CD4-positive, alpha-beta memory T cell (primary cell): ENCODE data around the gene EXOC6B. TPM values are rescaled to one million over a fixed set of nuclear protein-coding genes. Genes with fewer than 3 reads are reported as not detected.

Experiments
- CTCF ChIA-PET: fragments of 350-600 bp; sonication (Branson Sonifier 250); formaldehyde crosslinking; loops from one replicate; lab custom pipeline; 2021; ENCODE audit warnings: inconsistent platforms; ENCODE audit not compliant: partially characterized antibody; lab: Charles Lee
- POLR2A ChIA-PET: fragments of 350-600 bp; sonication (Branson Sonifier 250); formaldehyde crosslinking; loops from one replicate; lab custom pipeline; 2021; ENCODE audit not compliant: partially characterized antibody; lab: Charles Lee
- DNase-seq, 5 donors: peaks; one replicate each; pipeline versions ENCODE4 v3.0.0 to v3.0.0-alpha.2; 2020 to 2022; ENCODE audit warnings: mixed read lengths in 1 of 5
- H3K27ac ChIP-seq: one replicate; pipeline ENCODE4 v1.7.0; 2013; ENCODE audit warnings: low read depth, low read length
- H3K27me3 ChIP-seq: 2 replicates; pipeline ENCODE4 v1.7.0; 2013; ENCODE audit warnings: mild to moderate bottlenecking, low read length, moderate library complexity; ENCODE audit not compliant: insufficient read depth
- H3K36me3 ChIP-seq: 2 replicates; pipeline ENCODE4 v1.7.0; 2013; ENCODE audit warnings: mild to moderate bottlenecking, low read length, moderate library complexity; ENCODE audit not compliant: insufficient read depth
- H3K4me1 ChIP-seq: 2 replicates; pipeline ENCODE4 v1.7.0; 2013; ENCODE audit warnings: mild to moderate bottlenecking, low read length, moderate library complexity; ENCODE audit not compliant: insufficient read depth
- H3K4me3 ChIP-seq, 2 donors: one replicate each; pipeline ENCODE4 v1.7.0; 2013; ENCODE audit warnings: low read length in 2 of 2, mild to moderate bottlenecking in 1 of 2
- H3K9me3 ChIP-seq, 2 donors: one replicate each; pipeline ENCODE4 v1.7.0; 2013; ENCODE audit warnings: low read length in 2 of 2, control low read depth in 1 of 2; ENCODE audit not compliant: control insufficient read depth in 1 of 2
- H3K27ac Mint-ChIP-seq, 7 donors: one replicate each; pipeline ENCODE4 v1.8.0; 2020 to 2021; ENCODE audit warnings: mixed read lengths in 7 of 7, mild to moderate bottlenecking in 6 of 7, inconsistent platforms in 3 of 7, moderate library complexity in 3 of 7
- H3K27me3 Mint-ChIP-seq, 2 donors: one replicate each; pipeline ENCODE4 v1.8.0; 2020 to 2021; ENCODE audit warnings: mixed read lengths in 2 of 2
- H3K36me3 Mint-ChIP-seq, 2 donors: one replicate each; pipeline ENCODE4 v1.8.0; 2020 to 2021; ENCODE audit warnings: mixed read lengths in 2 of 2, inconsistent platforms in 1 of 2, mild to moderate bottlenecking in 1 of 2
- H3K4me1 Mint-ChIP-seq, 4 donors: one replicate each; pipeline ENCODE4 v1.8.0; 2020 to 2021; ENCODE audit warnings: mixed read lengths in 4 of 4, mild to moderate bottlenecking in 1 of 4
- H3K4me3 Mint-ChIP-seq, 8 donors: one replicate each; pipeline ENCODE4 v1.8.0; 2020 to 2021; ENCODE audit warnings: mixed read lengths in 8 of 8, mild to moderate bottlenecking in 7 of 8, moderate library complexity in 6 of 8, inconsistent platforms in 3 of 8
- H3K9me3 Mint-ChIP-seq, 8 donors: one replicate each; pipeline ENCODE4 v1.8.0; 2020 to 2021; ENCODE audit warnings: mixed read lengths in 8 of 8, mild to moderate bottlenecking in 5 of 8, inconsistent platforms in 3 of 8, moderate library complexity in 1 of 8
- intact Hi-C: fragments of 100-400 bp; cut with micrococcal nuclease; formaldehyde crosslinking; loops from one replicate; pipeline ENCODE4 v1.15.1; 2023
- polyA plus RNA-seq, 2 donors: library from polyadenylated mRNA; unstranded; fragments of 300-500 nt; fragmentation: Illumina TruSeq; gene quantifications; one replicate each; pipeline ENCODE4 v1.2.3, GENCODE V29; 2021
- total RNA-seq, 2 experiments: library from RNA; stranded (reverse); gene quantifications; one replicate each; pipeline ENCODE4 v1.2.3, GENCODE V29; 2021

Gene EXOC6B
- total and polyA plus RNA-seq, 4 experiments from 2014 or later, result 1.3 to 19.8 (median 10.7) TPM

DNA sequence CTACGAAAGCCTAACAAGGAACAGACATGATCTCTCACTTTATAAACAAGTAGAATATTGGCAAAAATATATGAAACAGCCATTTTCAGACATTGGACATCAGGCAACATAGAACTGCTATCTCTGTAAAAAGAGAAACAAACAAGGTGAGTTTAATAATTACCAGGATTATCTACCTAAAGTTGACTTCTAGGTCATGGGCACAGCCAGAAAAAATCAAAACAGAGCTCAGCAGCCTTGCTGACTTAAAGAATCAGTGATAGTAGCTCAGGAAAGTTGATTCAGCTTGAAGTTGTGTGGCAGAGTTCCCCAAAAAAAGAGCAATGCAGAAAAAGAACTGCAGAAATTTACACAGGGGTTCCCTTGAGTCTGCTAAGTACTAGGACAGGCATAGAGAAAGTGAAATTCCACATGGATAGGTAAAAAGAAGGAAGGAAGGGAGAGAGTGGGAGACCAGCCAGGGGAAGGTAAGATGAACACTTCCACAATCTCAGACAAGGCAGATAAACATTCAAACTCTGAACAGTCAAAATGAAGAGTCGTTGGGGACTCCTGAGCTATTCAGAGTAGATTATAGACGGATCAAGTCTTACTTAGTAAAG lies 102.0 kb downstream of the EXOC6B start:
- no peaks in the 10 kb centered on the region for H3K27me3 Mint-ChIP-seq
- no peak overlapping the region for H3K27ac Mint-ChIP-seq
- Histone ChIP-seq H3K36me3 (no peaks in the 10 kb centered on the region), H3K4me3 (no peak overlapping the region), H3K27ac (no peak overlapping the region), H3K9me3 (no peaks in the 10 kb centered on the region), H3K4me1 (no peaks in the 10 kb centered on the region), H3K27me3 (no peaks in the 10 kb centered on the region)
- H3K9me3 Mint-ChIP-seq, result no peaks in the 10 kb centered on the region
- intact Hi-C loops, result no loop called here
- peaks cover 0 to 11% of the 10 kb centered on the region in 2 donors for H3K36me3 Mint-ChIP-seq
- ChIA-PET CTCF (no interaction called here), POLR2A (no interaction called here)
- H3K4me3 Mint-ChIP-seq, result no peak overlapping the region
- no peak for DNase-seq
- H3K4me1 Mint-ChIP-seq, result peaks cover 0 to 1% (median 0%) of the 10 kb centered on the region in 4 donors

GRCh38 chr2:72722492-72723070 lies 103.3 kb downstream of the EXOC6B start:
- no peaks in the 10 kb centered on the region for H3K27me3 Mint-ChIP-seq
- Histone ChIP-seq H3K9me3 (no peaks in the 10 kb centered on the region), H3K36me3 (no peaks in the 10 kb centered on the region), H3K27ac (no peak overlapping the region), H3K4me3 (no peak overlapping the region), H3K4me1 (no peaks in the 10 kb centered on the region), H3K27me3 (no peaks in the 10 kb centered on the region)
- H3K27ac Mint-ChIP-seq, result no peak overlapping the region
- no peak for DNase-seq
- POLR2A ChIA-PET, result no interaction called here
- intact Hi-C loops, result no loop called here
- no peaks in the 10 kb centered on the region for H3K9me3 Mint-ChIP-seq
- H3K4me1 Mint-ChIP-seq, result peaks cover 0 to 1% (median 0%) of the 10 kb centered on the region in 4 donors
- peaks cover 3 to 17% of the 10 kb centered on the region in 2 donors for H3K36me3 Mint-ChIP-seq
- no peak overlapping the region for H3K4me3 Mint-ChIP-seq
- CTCF ChIA-PET, result interaction anchor here (0.7 kb wide), 1 partner anchor 55 kb away, joined by 3 read pairs; no protein-coding TSS in a partner anchor

GRCh38 chr2:72719416-72719815 lies 106.4 kb downstream of the EXOC6B start:
- H3K9me3 ChIP-seq, result no peaks in the 10 kb centered on the region
- intact Hi-C loops, result no loop called here
- no peaks in the 10 kb centered on the region for H3K27me3 ChIP-seq
- Mint-ChIP-seq H3K9me3 (no peaks in the 10 kb centered on the region), H3K27me3 (no peaks in the 10 kb centered on the region), H3K36me3 (peaks cover 21 to 34% of the 10 kb centered on the region in 2 donors), H3K4me1 (peaks cover 0 to 2% (median 0%) of the 10 kb centered on the region in 4 donors), H3K4me3 (no peak overlapping the region), H3K27ac (no peak overlapping the region)
- no peak overlapping the region for H3K27ac ChIP-seq
- H3K36me3 ChIP-seq, result no peaks in the 10 kb centered on the region
- POLR2A ChIA-PET, result no interaction called here
- H3K4me3 ChIP-seq, result no peak overlapping the region
- no peak for DNase-seq
- CTCF ChIA-PET, result no interaction called here
- H3K4me1 ChIP-seq, result no peaks in the 10 kb centered on the region

DNA sequence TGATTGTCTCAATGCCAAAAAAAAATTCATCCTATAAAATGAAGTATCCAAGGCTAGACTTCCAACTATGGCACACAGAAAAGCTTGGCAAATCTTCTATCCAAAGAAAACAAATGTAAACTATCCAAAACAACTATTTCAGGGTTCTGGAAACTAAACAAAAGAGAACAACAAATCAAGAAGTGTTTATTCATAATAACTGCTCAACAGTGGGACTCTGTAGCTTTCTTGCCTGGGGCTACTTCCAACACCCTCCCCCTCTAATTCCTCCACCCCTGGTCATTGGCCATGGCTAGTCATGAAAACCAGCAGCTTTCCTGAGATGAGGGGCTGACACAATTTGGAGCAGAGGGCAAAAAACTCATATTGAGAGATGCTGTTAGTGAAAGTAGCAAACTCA lies 107.0 kb downstream of the EXOC6B start:
- no peaks in the 10 kb centered on the region for H3K36me3 ChIP-seq
- no peaks in the 10 kb centered on the region for H3K27me3 ChIP-seq
- Mint-ChIP-seq H3K4me3 (no peak overlapping the region), H3K4me1 (peaks cover 0 to 2% (median 0%) of the 10 kb centered on the region in 4 donors), H3K36me3 (peaks cover 26 to 40% of the 10 kb centered on the region in 2 donors), H3K27ac (no peak overlapping the region), H3K27me3 (no peaks in the 10 kb centered on the region), H3K9me3 (no peaks in the 10 kb centered on the region)
- H3K4me3 ChIP-seq, result no peak overlapping the region
- intact Hi-C loops, result no loop called here
- no peak overlapping the region for H3K27ac ChIP-seq
- DNase-seq, result no peak
- no peaks in the 10 kb centered on the region for H3K4me1 ChIP-seq
- H3K9me3 ChIP-seq, result no peaks in the 10 kb centered on the region
- ChIA-PET CTCF (no interaction called here), POLR2A (no interaction called here)

- Histone ChIP-seq H3K4me3 (no peak overlapping the region), H3K9me3 (no peaks in the 10 kb centered on the region), H3K36me3 (no peaks in the 10 kb centered on the region), H3K27me3 (no peaks in the 10 kb centered on the region), H3K27ac (no peak overlapping the region), H3K4me1 (no peaks in the 10 kb centered on the region)
- ChIA-PET POLR2A (no interaction called here), CTCF (no interaction called here)
- no peak for DNase-seq
- no peaks in the 10 kb centered on the region for H3K27me3 Mint-ChIP-seq
- H3K4me3 Mint-ChIP-seq, result no peak overlapping the region
- intact Hi-C loops, result no loop called here
- peaks cover 36 to 55% of the 10 kb centered on the region in 2 donors for H3K36me3 Mint-ChIP-seq
- H3K27ac Mint-ChIP-seq, result no peak overlapping the region
- no peaks in the 10 kb centered on the region for H3K9me3 Mint-ChIP-seq
- peaks cover 0 to 2% (median 0%) of the 10 kb centered on the region in 4 donors for H3K4me1 Mint-ChIP-seq
Measured at GRCh38 chr2:72716601-72717000, 109.2 kb downstream of the EXOC6B start.

DNA sequence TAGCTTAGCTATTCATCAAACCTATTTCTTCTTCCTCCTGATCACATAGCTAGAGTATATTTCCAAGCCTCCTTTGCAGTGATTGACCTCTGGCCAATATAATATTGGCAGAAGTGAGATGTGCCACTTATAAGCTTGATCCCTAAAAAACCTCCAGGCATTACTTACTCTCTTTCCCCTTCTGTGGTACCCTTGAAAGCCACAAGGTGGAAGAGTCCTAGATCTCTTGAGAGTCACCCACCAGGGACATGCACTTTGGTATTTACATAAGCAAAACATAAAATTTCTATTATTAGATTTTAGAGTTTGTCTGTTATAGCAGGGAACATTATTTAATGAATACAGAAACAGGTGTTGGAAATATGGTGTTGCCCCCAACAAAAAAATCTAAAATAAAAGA lies 112.0 kb downstream of the EXOC6B start:
- Mint-ChIP-seq H3K9me3 (no peaks in the 10 kb centered on the region), H3K36me3 (peaks cover 42 to 69% of the 10 kb centered on the region in 2 donors), H3K27me3 (no peaks in the 10 kb centered on the region), H3K4me3 (no peak overlapping the region), H3K27ac (no peak overlapping the region), H3K4me1 (peaks cover 0 to 2% (median 0%) of the 10 kb centered on the region in 4 donors)
- Histone ChIP-seq H3K4me3 (no peak overlapping the region), H3K36me3 (no peaks in the 10 kb centered on the region), H3K27ac (no peak overlapping the region), H3K27me3 (no peaks in the 10 kb centered on the region), H3K9me3 (no peaks in the 10 kb centered on the region), H3K4me1 (no peaks in the 10 kb centered on the region)
- ChIA-PET CTCF (interaction anchor here (0.6 kb wide), 1 partner anchor 27 kb away, joined by 3 read pairs; no protein-coding TSS in a partner anchor), POLR2A (no interaction called here)
- intact Hi-C loops, result no loop called here
- DNase-seq, result no peak

GRCh38 chr2:72712977-72713376 lies 112.9 kb downstream of the EXOC6B start:
- DNase-seq, result no peak
- H3K4me1 ChIP-seq, result no peaks in the 10 kb centered on the region
- Mint-ChIP-seq H3K4me1 (peaks cover 0 to 2% (median 0%) of the 10 kb centered on the region in 4 donors), H3K36me3 (peaks cover 42 to 70% of the 10 kb centered on the region in 2 donors), H3K27ac (no peak overlapping the region), H3K9me3 (no peaks in the 10 kb centered on the region), H3K27me3 (no peaks in the 10 kb centered on the region), H3K4me3 (no peak overlapping the region)
- no peaks in the 10 kb centered on the region for H3K27me3 ChIP-seq
- H3K4me3 ChIP-seq, result no peak overlapping the region
- ChIA-PET POLR2A (no interaction called here), CTCF (no interaction called here)
- H3K36me3 ChIP-seq, result no peaks in the 10 kb centered on the region
- no peaks in the 10 kb centered on the region for H3K9me3 ChIP-seq
- H3K27ac ChIP-seq, result no peak overlapping the region
- intact Hi-C loops, result no loop called here
